ENCODE measurements around the gene NLRP8. TPM values are rescaled to one million over a fixed set of nuclear protein-coding genes. Genes with fewer than 3 reads are reported as not detected.

Gene NLRP8
- total and polyA plus RNA-seq, 2 donors (not counting 1 experiment from before 2014, with no cell fraction given) = not detected

DNA sequence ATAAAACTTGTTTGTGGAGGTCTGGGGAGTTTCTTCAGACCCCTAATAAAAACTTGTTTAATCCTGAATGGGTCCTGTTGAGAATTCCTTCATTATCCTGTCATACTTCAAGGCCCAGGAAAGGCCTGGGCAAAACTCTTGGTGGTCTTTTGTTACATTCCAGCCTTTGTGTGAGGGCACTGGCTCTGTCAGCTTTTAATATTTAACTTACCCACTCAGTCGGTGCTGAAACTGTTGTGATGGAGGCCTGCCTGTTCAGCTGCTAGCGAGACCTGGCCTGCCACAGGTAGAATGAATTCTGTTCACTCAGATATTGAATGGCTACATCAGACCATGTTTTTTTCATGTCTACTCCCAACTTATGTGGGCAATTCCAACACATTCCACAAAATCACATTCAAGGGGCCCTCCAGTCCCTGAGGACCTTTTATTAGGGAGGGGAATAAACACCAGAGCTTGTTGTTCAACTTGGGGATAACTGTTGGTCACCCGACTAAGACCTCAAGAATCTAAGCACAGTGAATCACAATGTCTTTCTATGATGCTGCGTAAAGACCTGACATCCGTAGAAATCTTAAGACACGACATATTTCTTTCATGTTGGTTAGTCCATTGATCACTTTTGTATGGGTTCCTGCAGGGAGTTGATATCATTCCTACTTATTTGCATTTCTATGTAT, 12.5 kb downstream of the NLRP8 start:
- H3K4me1 Mint-ChIP-seq = no peaks in the 10 kb centered on the region
- Histone ChIP-seq H2AFZ (ENCODE audit: insufficient read depth, low read depth, low read length, poor library complexity, severe bottlenecking) (no peak overlapping the region), H3K4me3 (ENCODE audit: control extremely low read depth in 1 of 5, extremely low read depth in 1 of 5, insufficient read depth in 1 of 5, low read depth in 2 of 5, low read length in 4 of 5) (no peak overlapping the region), H3K9me3 (ENCODE audit: control extremely low read depth in 1 of 3, control insufficient read depth in 2 of 3, insufficient read depth in 1 of 3, low read length in 2 of 3) (peaks cover 0 to 14% (median 0%) of the 10 kb centered on the region in 3 donors), H3K4me1 (ENCODE audit: control insufficient read depth in 2 of 2, insufficient read depth in 2 of 2, low read length in 2 of 2) (no peaks in the 10 kb centered on the region), H3K27me3 (replicated peaks in 1 of 4; ENCODE audit: control extremely low read depth in 1 of 4, control insufficient read depth in 3 of 4, insufficient read depth in 4 of 4, low read length in 3 of 4) (no peaks in the 10 kb centered on the region), H3K27ac (ENCODE audit: low read length in 2 of 2) (no peak overlapping the region), H4K20me1 (ENCODE audit: control insufficient read depth, insufficient read depth, low read length, poor library complexity, severe bottlenecking) (no peaks in the 10 kb centered on the region), H3K79me2 (ENCODE audit: control insufficient read depth, insufficient read depth, low read length) (no peaks in the 10 kb centered on the region), H3K4me2 (replicated peaks; ENCODE audit: low read depth, low read length, poor library complexity, severe bottlenecking) (no peak overlapping the region), H3K9ac (ENCODE audit: low read length) (no peak overlapping the region), H3K36me3 (replicated peaks in 1 of 2; ENCODE audit: control extremely low read depth in 1 of 2, control insufficient read depth in 1 of 2, extremely low read depth in 1 of 2, insufficient read depth in 2 of 2, low read length in 1 of 2) (no peaks in the 10 kb centered on the region)
- whole genome bisulfite sequencing (ENCODE audit: insufficient coverage) = 80% methylated on average over 1 of the region's 6 CpGs
- CTCF ChIA-PET = no interaction called here
- H3K4me3 Mint-ChIP-seq = no peak overlapping the region
- DNase-seq (no peak), ATAC-seq (ENCODE audit: low read depth) (no peak)
- no peak overlapping the region for H3K27ac Mint-ChIP-seq
- H3K9me3 Mint-ChIP-seq (ENCODE audit: insufficient read depth) = no peaks in the 10 kb centered on the region
- POLR2A ChIA-PET = no interaction called here
- no peaks in the 10 kb centered on the region for H3K27me3 Mint-ChIP-seq
- TF ChIP-seq, protein P1, sequence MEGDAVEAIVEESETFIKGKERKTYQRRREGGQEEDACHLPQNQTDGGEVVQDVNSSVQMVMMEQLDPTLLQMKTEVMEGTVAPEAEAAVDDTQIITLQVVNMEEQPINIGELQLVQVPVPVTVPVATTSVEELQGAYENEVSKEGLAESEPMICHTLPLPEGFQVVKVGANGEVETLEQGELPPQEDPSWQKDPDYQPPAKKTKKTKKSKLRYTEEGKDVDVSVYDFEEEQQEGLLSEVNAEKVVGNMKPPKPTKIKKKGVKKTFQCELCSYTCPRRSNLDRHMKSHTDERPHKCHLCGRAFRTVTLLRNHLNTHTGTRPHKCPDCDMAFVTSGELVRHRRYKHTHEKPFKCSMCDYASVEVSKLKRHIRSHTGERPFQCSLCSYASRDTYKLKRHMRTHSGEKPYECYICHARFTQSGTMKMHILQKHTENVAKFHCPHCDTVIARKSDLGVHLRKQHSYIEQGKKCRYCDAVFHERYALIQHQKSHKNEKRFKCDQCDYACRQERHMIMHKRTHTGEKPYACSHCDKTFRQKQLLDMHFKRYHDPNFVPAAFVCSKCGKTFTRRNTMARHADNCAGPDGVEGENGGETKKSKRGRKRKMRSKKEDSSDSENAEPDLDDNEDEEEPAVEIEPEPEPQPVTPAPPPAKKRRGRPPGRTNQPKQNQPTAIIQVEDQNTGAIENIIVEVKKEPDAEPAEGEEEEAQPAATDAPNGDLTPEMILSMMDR (IDR thresholded peaks at IDR 0.05) = no peak
- intact Hi-C loops (cut with micrococcal nuclease) = no loop called here

DNA sequence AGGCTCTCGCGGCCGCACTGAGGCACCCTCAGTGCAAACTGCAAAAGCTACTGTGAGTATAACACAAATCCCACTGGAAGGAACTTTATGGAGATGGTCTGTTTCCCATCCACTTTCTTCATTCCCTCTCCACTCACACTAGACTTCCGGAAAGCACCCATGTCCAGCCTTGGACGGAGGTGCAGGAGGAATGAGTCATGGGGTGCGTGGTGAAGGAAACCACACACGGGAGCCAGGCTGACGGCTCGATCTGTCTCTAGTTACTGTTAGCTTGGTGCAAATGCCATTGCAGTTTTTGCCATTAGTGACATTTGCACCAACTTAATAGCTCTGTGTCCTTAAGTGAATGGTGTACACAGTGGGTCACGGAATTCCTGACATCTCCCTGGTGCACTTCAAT, 14.6 kb downstream of the NLRP8 start:
- WGBS (ENCODE audit: insufficient coverage) = 87% methylated on average over 6 of the region's 10 CpGs
- TF ChIP-seq EZH2 (IDR thresholded peaks at IDR 0.05; ENCODE audit: borderline replicate concordance, insufficient read depth, low read depth, low read length, poor library complexity, severe bottlenecking) = no peak
- TF ChIP-seq, protein P1 (IDR thresholded peaks at IDR 0.05) = no peak
- Histone ChIP-seq H3K79me2 (ENCODE audit: control insufficient read depth, insufficient read depth, low read length) (no peaks in the 10 kb centered on the region), H2AFZ (ENCODE audit: insufficient read depth, low read depth, low read length, poor library complexity, severe bottlenecking) (no peak overlapping the region), H3K27me3 (replicated peaks in 1 of 4; ENCODE audit: control extremely low read depth in 1 of 4, control insufficient read depth in 3 of 4, insufficient read depth in 4 of 4, low read length in 3 of 4) (no peaks in the 10 kb centered on the region), H3K27ac (ENCODE audit: low read length in 2 of 2) (no peak overlapping the region), H3K4me1 (ENCODE audit: control insufficient read depth in 2 of 2, insufficient read depth in 2 of 2, low read length in 2 of 2) (no peaks in the 10 kb centered on the region), H3K9me3 (ENCODE audit: control extremely low read depth in 1 of 3, control insufficient read depth in 2 of 3, insufficient read depth in 1 of 3, low read length in 2 of 3) (peaks cover 0 to 19% (median 0%) of the 10 kb centered on the region in 3 donors), H3K4me2 (replicated peaks; ENCODE audit: low read depth, low read length, poor library complexity, severe bottlenecking) (no peak overlapping the region), H3K9ac (ENCODE audit: low read length) (no peak overlapping the region), H3K36me3 (replicated peaks in 1 of 2; ENCODE audit: control extremely low read depth in 1 of 2, control insufficient read depth in 1 of 2, extremely low read depth in 1 of 2, insufficient read depth in 2 of 2, low read length in 1 of 2) (no peaks in the 10 kb centered on the region), H3K4me3 (ENCODE audit: control extremely low read depth in 1 of 5, extremely low read depth in 1 of 5, insufficient read depth in 1 of 5, low read depth in 2 of 5, low read length in 4 of 5) (no peak overlapping the region), H4K20me1 (ENCODE audit: control insufficient read depth, insufficient read depth, low read length, poor library complexity, severe bottlenecking) (no peaks in the 10 kb centered on the region)
- DNase-seq = no peak
- Mint-ChIP-seq H3K9me3 (ENCODE audit: insufficient read depth) (no peaks in the 10 kb centered on the region), H3K27me3 (no peaks in the 10 kb centered on the region), H3K4me1 (no peaks in the 10 kb centered on the region), H3K27ac (no peak overlapping the region), H3K4me3 (no peak overlapping the region)
- POLR2A ChIA-PET = no interaction called here
- CTCF ChIA-PET = no interaction called here
- intact Hi-C loops (cut with micrococcal nuclease) = no loop called here
- no peak for ATAC-seq (ENCODE audit: low read depth)
